Peyer's patch (tissue), 4 donors: ENCODE results near the gene PIP5KL1.

Experiments used
- POLR2A ChIP-seq, 2 donors: fragments of 450-650 bp; IDR thresholded peaks; one replicate each; pipeline ENCODE4 v1.5.1; 2017; ENCODE audit warnings: antibody characterized with exemption in 2 of 2, mild to moderate bottlenecking in 2 of 2, moderate library complexity in 2 of 2
- TF ChIP-seq, protein P1 (sequence below), 6 experiments: fragments of 450-650 bp in 4 of 6; fragments of 200-600 bp in 2 of 6; sonication (generic) in 1 of 6; IDR thresholded peaks; one replicate each; pipeline ENCODE4 v1.5.1; 2017 to 2019; ENCODE audit warnings: antibody characterized with exemption in 6 of 6, mild to moderate bottlenecking in 3 of 6, moderate library complexity in 1 of 6

DNA sequence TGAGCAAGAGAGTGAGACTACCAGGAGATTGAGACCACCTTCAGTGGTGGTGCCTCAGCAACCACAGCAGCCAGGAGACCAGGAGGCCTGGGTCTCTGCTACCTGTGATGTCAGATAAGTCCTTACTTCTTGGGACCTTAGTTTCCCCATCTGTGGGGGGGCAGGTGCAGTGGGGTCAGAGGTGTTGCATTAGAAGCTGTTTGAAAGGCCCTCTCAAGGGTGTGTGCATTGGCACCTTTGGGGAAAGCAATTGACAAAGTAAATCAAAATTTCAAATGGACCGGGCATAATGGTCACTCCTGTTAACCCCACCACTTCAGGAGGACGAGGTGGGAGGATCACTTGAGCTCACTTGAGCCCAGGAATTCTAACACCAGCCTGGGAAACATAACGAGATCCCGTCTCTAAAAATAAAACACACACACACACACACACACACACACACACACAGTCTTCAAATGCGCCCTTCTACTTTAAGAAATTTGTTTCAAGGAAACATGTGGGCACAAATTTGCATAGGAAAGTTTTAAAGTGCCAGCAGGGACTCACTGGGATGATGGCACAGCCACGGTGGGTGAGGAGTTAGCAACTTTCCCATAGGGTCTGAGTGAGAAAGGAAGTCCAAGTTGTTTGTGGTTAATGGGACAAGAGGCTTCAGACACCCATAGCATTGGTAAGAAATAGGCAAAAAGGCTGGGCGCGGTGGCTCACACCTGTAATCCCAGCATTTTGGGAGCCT lies 51.8 kb downstream of the PIP5KL1 start:
- no peak for TF ChIP-seq POLR2A (IDR thresholded peaks at IDR 0.05)
- TF ChIP-seq, protein P1, sequence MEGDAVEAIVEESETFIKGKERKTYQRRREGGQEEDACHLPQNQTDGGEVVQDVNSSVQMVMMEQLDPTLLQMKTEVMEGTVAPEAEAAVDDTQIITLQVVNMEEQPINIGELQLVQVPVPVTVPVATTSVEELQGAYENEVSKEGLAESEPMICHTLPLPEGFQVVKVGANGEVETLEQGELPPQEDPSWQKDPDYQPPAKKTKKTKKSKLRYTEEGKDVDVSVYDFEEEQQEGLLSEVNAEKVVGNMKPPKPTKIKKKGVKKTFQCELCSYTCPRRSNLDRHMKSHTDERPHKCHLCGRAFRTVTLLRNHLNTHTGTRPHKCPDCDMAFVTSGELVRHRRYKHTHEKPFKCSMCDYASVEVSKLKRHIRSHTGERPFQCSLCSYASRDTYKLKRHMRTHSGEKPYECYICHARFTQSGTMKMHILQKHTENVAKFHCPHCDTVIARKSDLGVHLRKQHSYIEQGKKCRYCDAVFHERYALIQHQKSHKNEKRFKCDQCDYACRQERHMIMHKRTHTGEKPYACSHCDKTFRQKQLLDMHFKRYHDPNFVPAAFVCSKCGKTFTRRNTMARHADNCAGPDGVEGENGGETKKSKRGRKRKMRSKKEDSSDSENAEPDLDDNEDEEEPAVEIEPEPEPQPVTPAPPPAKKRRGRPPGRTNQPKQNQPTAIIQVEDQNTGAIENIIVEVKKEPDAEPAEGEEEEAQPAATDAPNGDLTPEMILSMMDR (IDR thresholded peaks at IDR 0.05), result no peak
